Measurements from ENCODE around the gene CAND1. TPM values are rescaled to one million over a fixed set of nuclear protein-coding genes. Genes with fewer than 3 reads are reported as not detected.

The CAND1 gene
- total RNA-seq, 1 experiment from 2014 or later = 155 TPM

DNA sequence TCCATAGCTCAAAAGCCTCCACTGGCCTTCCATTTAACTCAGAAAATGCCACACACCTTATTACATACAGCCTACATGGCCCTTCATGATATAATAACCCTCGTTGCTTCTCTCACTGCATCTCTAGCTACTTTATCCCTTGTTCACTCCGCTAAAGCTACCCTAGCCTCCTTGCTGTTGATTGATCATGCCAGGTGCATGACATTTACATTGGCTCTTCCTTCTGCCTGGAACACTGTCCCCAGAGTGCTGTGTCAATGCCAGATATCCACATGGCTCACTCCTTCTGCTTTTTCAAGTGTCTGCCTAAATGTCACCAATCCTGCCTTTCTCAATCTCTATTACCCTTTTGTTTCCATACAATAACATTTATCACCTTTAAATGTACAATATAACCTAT, 58.3 kb downstream of the CAND1 start:
- no peaks in the 10 kb centered on the region for H3K9me2 ChIP-seq (ENCODE audit: insufficient read depth)
- DNase-seq (ENCODE audit: low read depth, low spot score) (no peak), ATAC-seq (no peak)
- H3K36me3 ChIP-seq (ENCODE audit: control insufficient read depth in 1 of 2, insufficient read depth in 2 of 2, low read length in 2 of 2) = no peaks in the 10 kb centered on the region
- no peaks in the 10 kb centered on the region for H3K27me3 ChIP-seq (ENCODE audit: insufficient read depth, low read length)
- no peaks in the 10 kb centered on the region for H4K20me1 ChIP-seq (ENCODE audit: insufficient read depth)
- H3K9ac ChIP-seq (ENCODE audit: low read length) = no peak overlapping the region
- CTCF ChIA-PET = no interaction called here
- no TSS peak for BruUV-seq (replicated peaks)
- no peaks in the 10 kb centered on the region for H3K4me1 ChIP-seq (ENCODE audit: control insufficient read depth in 1 of 2, insufficient read depth in 2 of 2, low read length in 2 of 2)
- no peak overlapping the region for H3K4me2 ChIP-seq (ENCODE audit: low read length)
- intact Hi-C loops (cut with micrococcal nuclease) = no loop called here
- H2AFZ ChIP-seq (ENCODE audit: low read depth, low read length, poor library complexity, severe bottlenecking) = no peak overlapping the region
- no peaks in the 10 kb centered on the region for H3K79me2 ChIP-seq (ENCODE audit: insufficient read depth, low read length)
- H3K4me3 ChIP-seq (replicated peaks in 1 of 2; ENCODE audit: low read depth in 1 of 2, low read length in 2 of 2) = no peak overlapping the region
- TF ChIP-seq ZNF274 (IDR thresholded peaks at IDR 0.05; ENCODE audit: low read depth, low read length) (no peak), CBX3 (IDR thresholded peaks at IDR 0.05; ENCODE audit: low read depth) (no peak), POLR2A (IDR thresholded peaks at IDR 0.05; ENCODE audit: borderline replicate concordance, extremely low read depth, insufficient read depth, insufficient read length) (no peak), SP1 (IDR thresholded peaks at IDR 0.05; ENCODE audit: low read depth) (no peak), EZH2 (IDR thresholded peaks at IDR 0.05) (no peak), YY1 (IDR thresholded peaks at IDR 0.05; ENCODE audit: extremely low read depth, insufficient replicate concordance, low read depth, low read length) (no peak), EZH2phosphoT487 (IDR thresholded peaks at IDR 0.05; ENCODE audit: borderline replicate concordance) (no peak), SIN3A (IDR thresholded peaks at IDR 0.05; ENCODE audit: low read depth) (no peak), ELF1 (IDR thresholded peaks at IDR 0.05; ENCODE audit: borderline replicate concordance, low read depth) (no peak), EGR1 (IDR thresholded peaks at IDR 0.05; ENCODE audit: low read depth) (no peak), FOSL1 (IDR thresholded peaks at IDR 0.05; ENCODE audit: low read depth) (no peak), POLR2AphosphoS5 (IDR thresholded peaks at IDR 0.05; ENCODE audit: low read depth, low read length) (no peak), ZFX (IDR thresholded peaks at IDR 0.05) (no peak), RAD21 (IDR thresholded peaks at IDR 0.05; ENCODE audit: low read depth) (no peak), TCF7L2 (IDR thresholded peaks at IDR 0.05; ENCODE audit: borderline replicate concordance, extremely low read depth, insufficient read depth, insufficient read length) (no peak)
- TF ChIP-seq, protein P1, sequence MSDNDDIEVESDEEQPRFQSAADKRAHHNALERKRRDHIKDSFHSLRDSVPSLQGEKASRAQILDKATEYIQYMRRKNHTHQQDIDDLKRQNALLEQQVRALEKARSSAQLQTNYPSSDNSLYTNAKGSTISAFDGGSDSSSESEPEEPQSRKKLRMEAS (IDR thresholded peaks at IDR 0.05) = no peak
- TF ChIP-seq, protein P2, sequence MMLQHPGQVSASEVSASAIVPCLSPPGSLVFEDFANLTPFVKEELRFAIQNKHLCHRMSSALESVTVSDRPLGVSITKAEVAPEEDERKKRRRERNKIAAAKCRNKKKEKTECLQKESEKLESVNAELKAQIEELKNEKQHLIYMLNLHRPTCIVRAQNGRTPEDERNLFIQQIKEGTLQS (IDR thresholded peaks at IDR 0.05) = no peak
- TF ChIP-seq, protein P3, sequence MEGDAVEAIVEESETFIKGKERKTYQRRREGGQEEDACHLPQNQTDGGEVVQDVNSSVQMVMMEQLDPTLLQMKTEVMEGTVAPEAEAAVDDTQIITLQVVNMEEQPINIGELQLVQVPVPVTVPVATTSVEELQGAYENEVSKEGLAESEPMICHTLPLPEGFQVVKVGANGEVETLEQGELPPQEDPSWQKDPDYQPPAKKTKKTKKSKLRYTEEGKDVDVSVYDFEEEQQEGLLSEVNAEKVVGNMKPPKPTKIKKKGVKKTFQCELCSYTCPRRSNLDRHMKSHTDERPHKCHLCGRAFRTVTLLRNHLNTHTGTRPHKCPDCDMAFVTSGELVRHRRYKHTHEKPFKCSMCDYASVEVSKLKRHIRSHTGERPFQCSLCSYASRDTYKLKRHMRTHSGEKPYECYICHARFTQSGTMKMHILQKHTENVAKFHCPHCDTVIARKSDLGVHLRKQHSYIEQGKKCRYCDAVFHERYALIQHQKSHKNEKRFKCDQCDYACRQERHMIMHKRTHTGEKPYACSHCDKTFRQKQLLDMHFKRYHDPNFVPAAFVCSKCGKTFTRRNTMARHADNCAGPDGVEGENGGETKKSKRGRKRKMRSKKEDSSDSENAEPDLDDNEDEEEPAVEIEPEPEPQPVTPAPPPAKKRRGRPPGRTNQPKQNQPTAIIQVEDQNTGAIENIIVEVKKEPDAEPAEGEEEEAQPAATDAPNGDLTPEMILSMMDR (IDR thresholded peaks at IDR 0.05 in 2 of 3, conservative IDR thresholded peaks at IDR 0.05 in 1 of 3; ENCODE audit: borderline replicate concordance in 1 of 3, insufficient read depth in 1 of 3, low read depth in 2 of 3, low read length in 2 of 3) = no peak
- TF ChIP-seq, protein P4, sequence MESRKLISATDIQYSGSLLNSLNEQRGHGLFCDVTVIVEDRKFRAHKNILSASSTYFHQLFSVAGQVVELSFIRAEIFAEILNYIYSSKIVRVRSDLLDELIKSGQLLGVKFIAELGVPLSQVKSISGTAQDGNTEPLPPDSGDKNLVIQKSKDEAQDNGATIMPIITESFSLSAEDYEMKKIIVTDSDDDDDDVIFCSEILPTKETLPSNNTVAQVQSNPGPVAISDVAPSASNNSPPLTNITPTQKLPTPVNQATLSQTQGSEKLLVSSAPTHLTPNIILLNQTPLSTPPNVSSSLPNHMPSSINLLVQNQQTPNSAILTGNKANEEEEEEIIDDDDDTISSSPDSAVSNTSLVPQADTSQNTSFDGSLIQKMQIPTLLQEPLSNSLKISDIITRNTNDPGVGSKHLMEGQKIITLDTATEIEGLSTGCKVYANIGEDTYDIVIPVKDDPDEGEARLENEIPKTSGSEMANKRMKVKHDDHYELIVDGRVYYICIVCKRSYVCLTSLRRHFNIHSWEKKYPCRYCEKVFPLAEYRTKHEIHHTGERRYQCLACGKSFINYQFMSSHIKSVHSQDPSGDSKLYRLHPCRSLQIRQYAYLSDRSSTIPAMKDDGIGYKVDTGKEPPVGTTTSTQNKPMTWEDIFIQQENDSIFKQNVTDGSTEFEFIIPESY (IDR thresholded peaks at IDR 0.05; ENCODE audit: extremely low read depth, insufficient replicate concordance, low read length) = no peak
- TF ChIP-seq, protein P5, sequence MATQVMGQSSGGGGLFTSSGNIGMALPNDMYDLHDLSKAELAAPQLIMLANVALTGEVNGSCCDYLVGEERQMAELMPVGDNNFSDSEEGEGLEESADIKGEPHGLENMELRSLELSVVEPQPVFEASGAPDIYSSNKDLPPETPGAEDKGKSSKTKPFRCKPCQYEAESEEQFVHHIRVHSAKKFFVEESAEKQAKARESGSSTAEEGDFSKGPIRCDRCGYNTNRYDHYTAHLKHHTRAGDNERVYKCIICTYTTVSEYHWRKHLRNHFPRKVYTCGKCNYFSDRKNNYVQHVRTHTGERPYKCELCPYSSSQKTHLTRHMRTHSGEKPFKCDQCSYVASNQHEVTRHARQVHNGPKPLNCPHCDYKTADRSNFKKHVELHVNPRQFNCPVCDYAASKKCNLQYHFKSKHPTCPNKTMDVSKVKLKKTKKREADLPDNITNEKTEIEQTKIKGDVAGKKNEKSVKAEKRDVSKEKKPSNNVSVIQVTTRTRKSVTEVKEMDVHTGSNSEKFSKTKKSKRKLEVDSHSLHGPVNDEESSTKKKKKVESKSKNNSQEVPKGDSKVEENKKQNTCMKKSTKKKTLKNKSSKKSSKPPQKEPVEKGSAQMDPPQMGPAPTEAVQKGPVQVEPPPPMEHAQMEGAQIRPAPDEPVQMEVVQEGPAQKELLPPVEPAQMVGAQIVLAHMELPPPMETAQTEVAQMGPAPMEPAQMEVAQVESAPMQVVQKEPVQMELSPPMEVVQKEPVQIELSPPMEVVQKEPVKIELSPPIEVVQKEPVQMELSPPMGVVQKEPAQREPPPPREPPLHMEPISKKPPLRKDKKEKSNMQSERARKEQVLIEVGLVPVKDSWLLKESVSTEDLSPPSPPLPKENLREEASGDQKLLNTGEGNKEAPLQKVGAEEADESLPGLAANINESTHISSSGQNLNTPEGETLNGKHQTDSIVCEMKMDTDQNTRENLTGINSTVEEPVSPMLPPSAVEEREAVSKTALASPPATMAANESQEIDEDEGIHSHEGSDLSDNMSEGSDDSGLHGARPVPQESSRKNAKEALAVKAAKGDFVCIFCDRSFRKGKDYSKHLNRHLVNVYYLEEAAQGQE (IDR thresholded peaks at IDR 0.05; ENCODE audit: low read depth) = no peak
- H3K9me3 ChIP-seq (ENCODE audit: control insufficient read depth in 1 of 2, insufficient read depth in 1 of 2, low read depth in 1 of 2, low read length in 2 of 2) = no peaks in the 10 kb centered on the region
- POLR2A ChIA-PET = no interaction called here
- H3K27ac ChIP-seq (ENCODE audit: low read depth, low read length) = no peak overlapping the region
- RAD21 ChIA-PET (ENCODE audit: low non-redundant PET in 1 of 2, low total read pairs in 2 of 2, uncharacterized antibody in 2 of 2, unreplicated experiment in 2 of 2) = no interaction called here
